ENCODE data around the gene SRP19.
"Not testable (repeated sequence)": the region's sequence is repeated elsewhere in the genome, so short reads cannot be mapped to it uniquely, and the experiment has no call there.

Gene SRP19

DNA sequence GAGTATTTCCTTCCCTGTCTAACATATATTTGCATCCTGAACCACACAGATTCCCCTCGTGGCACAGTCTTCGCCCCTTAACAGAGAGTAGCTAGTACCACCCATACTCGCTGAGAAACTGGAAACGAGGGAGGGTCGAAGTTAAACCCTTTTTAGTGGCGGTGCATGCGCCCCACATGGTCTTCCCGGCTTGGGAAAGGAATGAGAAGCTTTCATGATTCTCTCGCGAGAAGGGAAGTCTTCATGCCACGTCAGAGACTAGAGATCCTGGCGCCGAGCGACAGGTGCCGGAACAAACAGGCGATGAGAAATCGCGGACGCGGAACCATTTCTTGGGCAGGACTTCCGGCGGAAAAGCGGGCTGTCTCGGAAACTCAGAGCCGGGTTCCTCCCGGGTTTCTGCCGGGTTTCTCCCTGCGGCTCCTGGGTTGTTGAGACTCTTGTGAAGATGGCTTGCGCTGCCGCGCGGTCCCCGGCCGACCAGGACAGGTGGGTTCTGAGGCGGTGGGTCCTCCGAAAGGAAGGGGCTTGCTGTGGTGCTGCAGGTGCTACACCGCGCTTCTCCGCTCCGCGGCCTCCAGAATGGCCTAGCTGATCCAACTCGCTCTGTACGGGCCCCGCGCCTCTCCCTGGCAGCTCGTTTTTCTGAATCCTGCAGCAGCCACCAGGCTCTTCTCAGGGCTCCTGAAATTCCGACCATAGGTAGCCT, at the start of gene SRP19:
Gene SRP19, plus strand, starts transcription at position 359 of the 709 bp plus-strand sequence. Its CDS starts 90 bp downstream, at position 449.
- peak; percentile 60 for DNase-seq

GRCh38 chr5:112812549-112812948, 48.5 kb upstream of the SRP19 start:
- DNase-seq: no peak

- DNase-seq: no peak
Observed at GRCh38 chr5:112820246-112820645, 40.8 kb upstream of the SRP19 start.

GRCh38 chr5:112822456-112822855, 38.6 kb upstream of the SRP19 start:
- DNase-seq: no peak

DNA sequence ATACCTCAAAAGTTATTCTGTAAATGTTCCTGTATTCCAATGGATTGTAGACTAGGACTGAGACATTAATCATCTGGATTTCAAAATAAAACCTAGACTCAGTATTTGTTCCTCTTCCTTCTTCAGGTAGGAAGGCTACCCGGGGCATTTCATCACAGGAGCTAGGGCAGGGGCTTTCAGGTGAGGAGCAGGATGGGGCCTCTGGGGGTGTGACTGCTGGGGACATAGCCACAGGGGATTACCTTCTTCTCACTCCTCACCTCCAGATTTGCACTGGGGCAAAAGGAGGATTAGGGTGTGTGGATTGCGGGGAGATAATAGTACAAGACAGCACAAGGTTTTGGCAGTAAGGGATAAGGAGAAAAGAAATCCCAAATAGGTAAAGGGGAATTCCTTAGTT, 37.9 kb upstream of the SRP19 start:
- DNase-seq: no peak

GRCh38 chr5:112823656-112824055, 37.4 kb upstream of the SRP19 start:
- no peak for DNase-seq

- DNase-seq: no peak
Observed at GRCh38 chr5:112824197-112824596, 36.9 kb upstream of the SRP19 start.

DNA sequence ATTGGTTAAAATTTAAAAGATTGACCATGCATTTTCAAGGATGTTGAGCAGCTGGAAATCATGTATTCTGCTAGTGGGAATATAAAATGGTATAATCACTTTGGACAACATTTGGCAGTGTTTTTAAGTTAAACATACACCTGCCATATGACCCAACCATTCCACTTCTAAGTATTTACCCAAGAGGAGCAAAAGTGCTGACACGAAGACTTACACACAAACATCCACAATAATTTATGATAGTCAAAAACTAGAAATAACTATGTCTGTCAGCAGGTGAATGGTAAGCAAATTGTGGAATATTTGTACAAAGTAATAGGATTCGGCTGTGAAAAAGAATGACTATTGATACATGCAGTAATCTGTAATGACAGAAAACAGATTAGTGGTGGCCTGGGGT, 30.7 kb upstream of the SRP19 start:
- DNase-seq: no peak

- DNase-seq: no peak
Observed at GRCh38 chr5:112833971-112834370, 27.1 kb upstream of the SRP19 start.

DNA sequence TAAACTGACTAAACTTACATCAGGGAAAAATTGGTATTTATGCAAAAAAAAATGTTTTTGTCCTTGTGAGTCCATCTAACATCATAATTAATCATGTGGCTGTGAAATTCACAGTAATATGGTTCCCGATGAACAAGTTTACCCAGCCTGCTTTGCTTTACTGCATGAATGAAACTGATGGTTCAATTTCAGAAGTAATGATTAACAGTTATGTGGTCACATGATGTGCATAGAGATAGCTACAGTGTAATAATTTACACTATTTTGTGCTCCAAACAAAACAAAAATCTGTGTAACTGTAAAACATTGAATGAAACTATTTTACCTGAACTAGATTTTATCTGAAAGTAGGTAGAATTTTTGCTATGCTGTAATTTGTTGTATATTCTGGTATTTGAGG, 16.6 kb upstream of the SRP19 start:
- no peak for DNase-seq

GRCh38 chr5:112846556-112846955, 14.5 kb upstream of the SRP19 start:
- DNase-seq: no peak

DNA sequence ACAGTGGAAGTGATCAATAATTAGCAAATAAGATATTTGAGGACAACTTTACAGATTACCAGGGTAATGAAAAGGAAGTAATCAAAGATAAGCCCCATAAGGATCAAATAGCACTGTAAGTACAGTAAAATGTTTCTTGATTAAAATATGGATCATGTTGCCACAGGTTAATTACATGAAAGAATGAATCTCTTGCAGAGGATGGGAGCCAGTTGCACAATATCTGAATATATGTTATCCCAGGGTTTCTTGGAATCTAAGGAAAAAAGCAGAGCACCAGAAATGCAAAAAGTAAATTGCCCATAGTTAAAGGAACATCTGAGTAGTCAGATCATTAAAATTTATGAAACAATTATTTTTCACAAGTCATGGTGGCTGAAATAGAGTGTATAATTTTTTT, 13.8 kb upstream of the SRP19 start:
- no peak for DNase-seq

GRCh38 chr5:112848116-112848811, 12.8 kb upstream of the SRP19 start:
- DNase-seq: peak; percentile 31

- no peak for DNase-seq
Observed at GRCh38 chr5:112849912-112850311, 11.2 kb upstream of the SRP19 start.

DNA sequence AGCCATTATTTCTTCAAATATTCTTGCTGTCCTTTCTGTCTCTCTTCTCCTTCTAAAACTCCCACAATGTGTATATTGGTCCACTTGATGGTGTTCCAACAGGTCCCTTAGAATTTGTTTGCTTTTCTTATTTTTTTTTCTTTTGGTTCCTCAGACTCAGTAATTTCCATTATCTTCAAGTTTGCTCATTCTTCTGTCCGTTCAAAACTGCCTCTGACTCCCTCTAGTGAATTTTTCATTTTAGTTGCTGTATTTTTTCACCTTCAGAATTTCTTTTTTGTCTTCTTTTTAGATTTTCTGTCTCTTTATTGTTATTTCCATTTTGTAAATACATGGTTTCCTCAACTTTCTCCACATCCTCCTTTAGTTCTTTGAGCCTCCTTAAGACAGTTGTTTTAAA, 6.4 kb upstream of the SRP19 start:
- DNase-seq: no peak

GRCh38 chr5:112857866-112858265, 3.2 kb upstream of the SRP19 start:
- DNase-seq: no peak

GRCh38 chr5:112860571-112860928, 537 bp upstream of the SRP19 start:
- DNase-seq: not testable (repeated sequence)

GRCh38 chr5:112861638-112861985, 525 bp downstream of the SRP19 start:
- DNase-seq: no peak

DNA sequence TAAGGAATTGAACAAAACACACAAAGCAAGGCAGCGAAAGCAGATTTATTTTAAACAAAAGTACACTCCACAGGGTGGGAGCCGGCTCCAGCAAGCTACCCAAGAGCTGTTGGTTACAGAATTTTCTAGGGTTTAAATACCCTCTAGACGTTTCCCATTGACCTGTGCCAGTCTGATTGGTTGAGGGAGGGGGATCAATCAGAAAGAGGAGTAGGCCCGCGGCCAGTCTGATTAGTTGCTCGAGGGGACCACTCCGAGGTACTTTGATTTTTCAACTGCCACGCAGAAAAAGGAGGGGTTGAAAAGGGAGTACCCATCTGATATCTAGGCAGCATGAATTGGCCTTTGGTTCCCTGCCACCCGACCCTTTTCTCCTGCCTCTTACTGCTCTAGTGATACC, 998 bp downstream of the SRP19 start:
- no peak for DNase-seq

GRCh38 chr5:112863549-112863948, 2.5 kb downstream of the SRP19 start:
- DNase-seq: no peak

DNA sequence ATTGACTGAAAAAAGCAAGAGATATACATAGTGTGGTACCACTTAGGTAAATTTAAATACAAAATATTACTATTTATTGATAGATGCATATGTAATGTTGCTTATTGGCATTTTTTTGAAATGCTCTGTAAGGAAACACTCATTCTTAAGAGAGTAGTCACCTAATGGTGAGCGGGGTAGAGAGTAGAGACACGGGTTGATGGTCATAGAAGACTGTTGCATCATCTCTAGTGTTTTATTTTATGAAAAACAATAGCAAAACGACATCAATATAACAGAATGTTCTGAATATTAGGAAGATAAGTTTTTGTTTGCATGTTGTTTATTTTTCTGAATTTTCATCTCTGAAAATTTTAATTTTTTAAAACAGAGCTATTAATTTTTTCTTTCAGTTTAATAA, 4.0 kb downstream of the SRP19 start:
- no peak for DNase-seq

DNA sequence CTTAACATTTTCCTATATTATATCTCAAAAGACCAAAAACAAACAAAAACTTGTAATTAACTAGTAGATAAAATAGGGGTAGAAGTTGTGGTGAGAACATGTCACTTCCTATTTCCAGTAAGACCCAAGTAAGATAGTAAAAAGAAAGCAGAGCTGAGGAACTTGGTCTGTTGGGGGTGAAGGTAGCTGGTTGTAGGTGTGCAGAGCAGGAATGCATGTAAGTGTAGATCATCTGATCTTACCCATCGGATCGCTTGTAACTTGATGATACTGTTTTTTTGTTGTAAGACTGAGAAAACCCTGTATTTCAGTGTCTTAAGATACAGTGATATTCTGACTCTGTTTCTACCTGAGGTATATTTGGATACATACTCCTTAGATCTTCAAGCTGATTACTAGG, 5.7 kb downstream of the SRP19 start:
- no peak for DNase-seq

- DNase-seq: no peak
Observed at GRCh38 chr5:112867411-112867810, 6.3 kb downstream of the SRP19 start.

DNA sequence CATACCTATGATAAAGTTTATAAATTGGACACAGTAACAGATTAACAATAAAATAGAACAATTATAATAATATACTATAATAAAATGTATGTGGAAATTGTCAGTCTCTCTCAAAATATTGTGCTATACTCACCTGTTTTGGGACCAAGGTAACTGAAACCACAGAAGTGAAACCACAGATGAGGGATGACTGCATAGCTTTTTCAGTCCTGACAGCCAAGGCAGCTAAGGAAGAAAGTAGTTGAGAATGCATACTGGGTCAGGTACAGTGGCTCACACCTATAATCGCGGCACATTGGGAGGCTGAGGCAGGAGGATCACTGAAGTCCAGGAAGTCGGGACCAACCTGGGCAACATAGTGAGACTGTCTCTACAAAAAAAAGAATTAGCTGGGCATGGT, 8.9 kb downstream of the SRP19 start:
- no peak for DNase-seq

GRCh38 chr5:112870966-112871365, 9.9 kb downstream of the SRP19 start:
- no peak for DNase-seq

Measured in NCI-H524 treated with DMSO at 0.1 percent for 48 hours (cell line).